Tibial artery (tissue), 4 donors: Measurements from ENCODE around the gene ZFYVE9.

ENCODE experiments used
- DNase-seq, 2 donors: peaks; one replicate each; pipeline ENCODE4 v3.0.0-alpha.2; 2019
- H3K27ac ChIP-seq, 2 donors: fragments of 200-600 bp; sonication (generic) in 1 of 2; 1 replicate in 1 of 2; 2 replicates in 1 of 2; pipeline ENCODE4 v1.5.1; 2018 to 2019; ENCODE audit warnings: mild to moderate bottlenecking in 1 of 2
- H3K27me3 ChIP-seq, 2 donors: fragments of 200-600 bp; sonication (generic) in 1 of 2; one replicate each; pipeline versions ENCODE4 v1.5.1 to v1.6.0; 2016 to 2019
- H3K36me3 ChIP-seq, 3 donors: fragments of 200-600 bp; sonication (generic) in 2 of 3; one replicate each; pipeline ENCODE4 v1.5.1; 2016 to 2019; ENCODE audit warnings: mild to moderate bottlenecking in 2 of 3
- H3K4me1 ChIP-seq, 4 donors: fragments of 200-600 bp; sonication (generic) in 2 of 4; 1 replicate in 3 of 4; 2 replicates in 1 of 4; pipeline ENCODE4 v1.5.1; 2016 to 2019
- H3K4me3 ChIP-seq, 2 donors: fragments of 200-600 bp; sonication (generic) in 1 of 2; 1 replicate in 1 of 2; 2 replicates in 1 of 2; pipeline ENCODE4 v1.5.1; 2018 to 2019; ENCODE audit warnings: mild to moderate bottlenecking in 2 of 2
- H3K9me3 ChIP-seq, 3 donors: fragments of 200-600 bp; sonication (generic) in 1 of 3; one replicate each; pipeline ENCODE4 v1.5.1; 2016 to 2019
- intact Hi-C: fragments of 100-400 bp; cut with DNase I; formaldehyde crosslinking; loops from one replicate; pipeline ENCODE4 v1.15.0; 2023; ENCODE audit warnings: low total_unique reads
- TF ChIP-seq, protein P1 (sequence below), 2 experiments: fragments of 200-600 bp in 1 of 2; fragments of 450-650 bp in 1 of 2; IDR thresholded peaks; one replicate each; pipeline ENCODE4 v1.5.1; 2017 to 2019; ENCODE audit warnings: antibody characterized with exemption in 2 of 2, mild to moderate bottlenecking in 1 of 2, moderate library complexity in 1 of 2

Gene ZFYVE9

GRCh38 chr1:52356818-52357355 is 215.0 kb downstream of the ZFYVE9 start:
- intact Hi-C loops: no loop called here
- peaks cover 91 to 100% (median 98%) of the 10 kb centered on the region in 3 donors for H3K36me3 ChIP-seq
- no peak overlapping the region for H3K4me3 ChIP-seq
- DNase-seq: no peak
- H3K4me1 ChIP-seq: no peaks in the 10 kb centered on the region
- H3K9me3 ChIP-seq: no peaks in the 10 kb centered on the region
- H3K27me3 ChIP-seq: no peaks in the 10 kb centered on the region
- H3K27ac ChIP-seq: no peak overlapping the region
- TF ChIP-seq, protein P1, sequence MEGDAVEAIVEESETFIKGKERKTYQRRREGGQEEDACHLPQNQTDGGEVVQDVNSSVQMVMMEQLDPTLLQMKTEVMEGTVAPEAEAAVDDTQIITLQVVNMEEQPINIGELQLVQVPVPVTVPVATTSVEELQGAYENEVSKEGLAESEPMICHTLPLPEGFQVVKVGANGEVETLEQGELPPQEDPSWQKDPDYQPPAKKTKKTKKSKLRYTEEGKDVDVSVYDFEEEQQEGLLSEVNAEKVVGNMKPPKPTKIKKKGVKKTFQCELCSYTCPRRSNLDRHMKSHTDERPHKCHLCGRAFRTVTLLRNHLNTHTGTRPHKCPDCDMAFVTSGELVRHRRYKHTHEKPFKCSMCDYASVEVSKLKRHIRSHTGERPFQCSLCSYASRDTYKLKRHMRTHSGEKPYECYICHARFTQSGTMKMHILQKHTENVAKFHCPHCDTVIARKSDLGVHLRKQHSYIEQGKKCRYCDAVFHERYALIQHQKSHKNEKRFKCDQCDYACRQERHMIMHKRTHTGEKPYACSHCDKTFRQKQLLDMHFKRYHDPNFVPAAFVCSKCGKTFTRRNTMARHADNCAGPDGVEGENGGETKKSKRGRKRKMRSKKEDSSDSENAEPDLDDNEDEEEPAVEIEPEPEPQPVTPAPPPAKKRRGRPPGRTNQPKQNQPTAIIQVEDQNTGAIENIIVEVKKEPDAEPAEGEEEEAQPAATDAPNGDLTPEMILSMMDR (IDR thresholded peaks at IDR 0.05): no peak

GRCh38 chr1:52357397-52357796 is 215.5 kb downstream of the ZFYVE9 start:
- Histone ChIP-seq H3K9me3 (no peaks in the 10 kb centered on the region), H3K4me1 (no peaks in the 10 kb centered on the region), H3K27me3 (no peaks in the 10 kb centered on the region), H3K4me3 (no peak overlapping the region), H3K36me3 (peaks cover 96 to 100% (median 100%) of the 10 kb centered on the region in 3 donors), H3K27ac (no peak overlapping the region)
- intact Hi-C loops: no loop called here
- no peak for DNase-seq
- TF ChIP-seq, protein P1 (IDR thresholded peaks at IDR 0.05): no peak

- H3K9me3 ChIP-seq: no peaks in the 10 kb centered on the region
- TF ChIP-seq, protein P1 (IDR thresholded peaks at IDR 0.05): no peak
- intact Hi-C loops: no loop called here
- H3K4me1 ChIP-seq: peaks cover 0 to 1% (median under 1%) of the 10 kb centered on the region in 4 donors
- H3K27ac ChIP-seq: no peak overlapping the region
- H3K4me3 ChIP-seq: no peak overlapping the region
- H3K36me3 ChIP-seq: peaks cover 87 to 92% (median 89%) of the 10 kb centered on the region in 3 donors
- DNase-seq: no peak
- H3K27me3 ChIP-seq: no peaks in the 10 kb centered on the region
Observed at GRCh38 chr1:52358851-52359497, 217.1 kb downstream of the ZFYVE9 start.

DNA sequence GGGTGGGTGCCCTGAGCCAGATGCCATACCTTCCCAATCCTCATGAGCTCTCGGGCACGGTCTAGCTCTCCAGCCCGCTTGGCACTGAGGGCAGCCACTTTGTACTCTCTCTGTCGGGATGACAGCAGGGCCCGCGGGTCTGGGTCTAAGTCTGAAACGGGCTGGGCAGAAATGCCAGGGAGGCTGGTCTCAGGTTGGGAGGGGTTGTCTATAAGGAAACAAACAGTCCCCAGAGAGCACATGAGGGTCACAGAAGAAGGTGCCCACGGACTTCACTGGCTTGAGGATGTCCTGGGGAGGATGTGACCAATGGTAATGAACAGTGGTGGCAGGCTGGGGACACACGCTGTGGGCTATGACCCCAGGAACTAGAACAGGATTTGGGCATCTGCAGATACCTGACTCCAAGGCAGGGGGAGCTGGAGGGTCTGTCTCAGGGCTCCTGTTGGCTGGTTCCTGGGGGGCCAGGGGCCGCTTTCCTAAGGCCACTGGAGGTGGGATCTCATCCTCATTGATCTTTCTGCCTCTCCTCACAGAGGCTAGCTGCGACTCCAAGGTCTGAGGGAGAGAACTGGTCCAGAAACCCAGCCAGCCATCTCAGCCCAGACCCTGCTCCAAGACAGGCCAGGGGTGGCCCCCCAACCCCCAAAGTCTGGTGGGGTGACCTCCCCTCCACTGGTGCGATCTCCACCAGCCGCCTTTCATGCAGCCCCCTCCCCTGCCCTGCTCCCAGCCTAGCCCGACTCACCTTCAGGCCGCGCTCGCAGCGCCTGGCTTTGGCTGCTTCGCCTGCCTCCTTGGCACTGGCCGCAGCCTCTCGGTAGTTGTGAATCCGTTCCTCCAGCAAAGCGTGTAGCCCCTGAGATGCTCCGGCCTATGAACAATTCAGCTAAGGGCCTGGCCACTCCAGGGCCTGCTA is 218.0 kb downstream of the ZFYVE9 start:
- TF ChIP-seq, protein P1 (IDR thresholded peaks at IDR 0.05): no peak
- no peak overlapping the region for H3K4me3 ChIP-seq
- H3K9me3 ChIP-seq: no peaks in the 10 kb centered on the region
- DNase-seq: no peak
- H3K36me3 ChIP-seq: peaks cover 78 to 82% (median 80%) of the 10 kb centered on the region in 3 donors
- H3K27me3 ChIP-seq: no peaks in the 10 kb centered on the region
- H3K4me1 ChIP-seq: peaks cover 0 to 11% (median 8%) of the 10 kb centered on the region in 4 donors
- no peak overlapping the region for H3K27ac ChIP-seq
- intact Hi-C loops: loop anchor here (10.0 kb wide), 1 partner anchor 325 kb away; no protein-coding TSS in a partner anchor

DNA sequence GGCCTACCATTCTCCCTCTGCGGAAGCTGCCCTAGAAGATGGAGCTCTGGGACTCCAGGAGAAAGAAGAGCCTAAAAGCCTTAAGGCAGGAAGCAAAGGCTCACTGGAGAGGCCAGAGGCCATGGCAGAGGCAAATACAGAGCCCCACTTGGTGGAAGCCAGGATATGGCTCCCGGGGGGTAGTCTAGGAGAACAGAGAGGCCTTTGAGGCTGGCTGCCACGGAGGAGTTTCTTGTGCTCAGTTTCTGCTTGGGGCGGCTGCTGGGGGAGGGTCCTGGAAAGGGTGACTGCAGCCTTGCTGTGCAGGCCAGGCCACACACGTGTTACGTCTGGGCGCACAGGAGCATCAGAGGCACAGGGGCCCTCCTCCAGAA is 218.7 kb downstream of the ZFYVE9 start:
- H3K4me3 ChIP-seq: no peak overlapping the region
- TF ChIP-seq, protein P1 (IDR thresholded peaks at IDR 0.05): no peak
- H3K27ac ChIP-seq: no peak overlapping the region
- peaks cover 71 to 76% (median 73%) of the 10 kb centered on the region in 3 donors for H3K36me3 ChIP-seq
- no peaks in the 10 kb centered on the region for H3K9me3 ChIP-seq
- no peaks in the 10 kb centered on the region for H3K27me3 ChIP-seq
- DNase-seq: no peak
- H3K4me1 ChIP-seq: peaks cover 0 to 15% (median 11%) of the 10 kb centered on the region in 4 donors
- intact Hi-C loops: loop anchor here (10.0 kb wide), 1 partner anchor 324 kb away; no protein-coding TSS in a partner anchor
